Loucy (cell line): ENCODE results near the gene P3H1.

Experiments
- H2AFZ ChIP-seq: fragments of 200-600 bp; sonication (generic); 2 replicates; pipeline ENCODE4 v1.6.0; 2016; ENCODE audit warnings: antibody characterized with exemption, mild to moderate bottlenecking, low read length, moderate library complexity
- H3F3A ChIP-seq: fragments of 200-600 bp; 2 replicates; pipeline ENCODE4 v1.6.0; 2016; ENCODE audit warnings: antibody characterized with exemption, low read depth, mild to moderate bottlenecking
- H3K27me3 ChIP-seq: fragments of 200-600 bp; sonication (generic); 2 replicates; pipeline ENCODE4 v1.6.1; 2014; ENCODE audit warnings: low read length, mild to moderate bottlenecking; ENCODE audit not compliant: insufficient read depth, poor library complexity, severe bottlenecking
- H3K36me3 ChIP-seq: fragments of 200-600 bp; sonication (generic); 2 replicates; pipeline ENCODE4 v1.6.1; 2016; ENCODE audit warnings: low read length; ENCODE audit not compliant: insufficient read depth
- H3K4me1 ChIP-seq: fragments of 200-600 bp; sonication (generic); 2 replicates; pipeline ENCODE4 v1.5.1; 2014; ENCODE audit warnings: low read length, mild to moderate bottlenecking; ENCODE audit not compliant: insufficient read depth, poor library complexity, severe bottlenecking
- H3K4me2 ChIP-seq: fragments of 200-600 bp; sonication (generic); 2 replicates; pipeline ENCODE4 v1.6.0; 2014; ENCODE audit warnings: antibody characterized with exemption, low read length, low read depth, mild to moderate bottlenecking; ENCODE audit not compliant: poor library complexity, severe bottlenecking
- H3K4me3 ChIP-seq: fragments of 200-600 bp; sonication (generic); 2 replicates; pipeline ENCODE4 v1.5.1; 2014; ENCODE audit warnings: low read length, mild to moderate bottlenecking, mixed read lengths; ENCODE audit not compliant: poor library complexity, severe bottlenecking
- H3K79me2 ChIP-seq: fragments of 200-600 bp; sonication (generic); 2 replicates; pipeline ENCODE4 v1.6.1; 2014; ENCODE audit warnings: low read length; ENCODE audit not compliant: insufficient read depth
- H3K9ac ChIP-seq: fragments of 200-600 bp; sonication (generic); 2 replicates; pipeline ENCODE4 v1.6.0; 2014; ENCODE audit warnings: mild to moderate bottlenecking, low read depth, low read length, moderate library complexity; ENCODE audit not compliant: poor library complexity, severe bottlenecking
- H3K9me2 ChIP-seq: fragments of 200-600 bp; sonication (generic); replicated peaks from 2 replicates; pipeline ENCODE4 v1.6.1; 2016; ENCODE audit warnings: low read depth, low read length, mixed read lengths
- H3K9me3 ChIP-seq: fragments of 200-600 bp; sonication (generic); 2 replicates; pipeline ENCODE4 v1.6.1; 2014; ENCODE audit warnings: mild to moderate bottlenecking, antibody characterized with exemption, low read length, low read depth; ENCODE audit not compliant: insufficient read depth
- H4K20me1 ChIP-seq: fragments of 200-600 bp; sonication (generic); 2 replicates; pipeline ENCODE4 v1.6.0; 2014; ENCODE audit warnings: antibody characterized with exemption, low read length, mild to moderate bottlenecking; ENCODE audit not compliant: insufficient read depth, poor library complexity, severe bottlenecking
- EZH2phosphoT487 ChIP-seq: fragments of 200-600 bp; IDR thresholded peaks from 2 replicates; pipeline ENCODE4 v1.6.1; 2018; ENCODE audit warnings: antibody characterized with exemption, mild to moderate bottlenecking, moderate library complexity, borderline replicate concordance
- TF ChIP-seq, protein P1 (sequence below): fragments of 200-600 bp; sonication (generic); conservative IDR thresholded peaks from 2 replicates; pipeline ENCODE4 v1.5.1; 2014; ENCODE audit warnings: mild to moderate bottlenecking, antibody characterized with exemption, low read length

P3H1 gene

DNA sequence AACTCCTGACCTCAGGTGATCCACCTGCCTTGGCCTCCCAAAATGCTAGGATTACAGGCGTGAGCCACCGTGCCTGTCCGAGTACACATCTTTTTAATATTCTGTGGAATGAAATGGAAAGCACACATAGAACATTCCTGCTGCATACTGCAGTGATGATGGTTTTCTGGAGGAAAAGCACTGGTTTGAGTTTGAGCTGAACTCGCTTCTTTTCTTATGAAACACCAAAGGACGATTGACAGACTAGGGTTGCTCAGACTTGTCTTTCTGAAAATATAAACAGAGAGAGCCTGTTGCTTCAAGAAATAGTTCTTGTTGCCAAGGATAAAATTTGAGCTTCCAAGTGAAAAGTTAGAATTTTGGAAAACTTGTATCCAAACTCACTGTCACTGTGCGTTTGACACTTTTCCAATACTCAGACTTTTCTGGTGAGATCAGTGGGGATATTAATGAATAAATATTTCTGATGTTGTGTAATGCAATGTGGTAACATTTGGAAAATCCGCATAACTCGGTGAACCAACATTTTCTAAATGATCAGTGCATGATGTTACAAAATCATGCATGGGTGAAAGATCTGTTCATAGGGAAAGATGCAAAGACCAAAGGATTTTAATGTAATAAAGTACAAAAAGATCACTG is 35.1 kb upstream of the P3H1 start:
- no peaks in the 10 kb centered on the region for H3K79me2 ChIP-seq
- no peaks in the 10 kb centered on the region for H3K9me3 ChIP-seq
- H2AFZ ChIP-seq: no peak overlapping the region
- no peaks in the 10 kb centered on the region for H3K36me3 ChIP-seq
- no peaks in the 10 kb centered on the region for H4K20me1 ChIP-seq
- H3F3A ChIP-seq: no peaks in the 10 kb centered on the region
- H3K4me2 ChIP-seq: no peak overlapping the region
- no peaks in the 10 kb centered on the region for H3K27me3 ChIP-seq
- H3K4me3 ChIP-seq: no peak overlapping the region
- H3K9ac ChIP-seq: no peak overlapping the region
- H3K9me2 ChIP-seq: no peaks in the 10 kb centered on the region
- TF ChIP-seq, protein P1, sequence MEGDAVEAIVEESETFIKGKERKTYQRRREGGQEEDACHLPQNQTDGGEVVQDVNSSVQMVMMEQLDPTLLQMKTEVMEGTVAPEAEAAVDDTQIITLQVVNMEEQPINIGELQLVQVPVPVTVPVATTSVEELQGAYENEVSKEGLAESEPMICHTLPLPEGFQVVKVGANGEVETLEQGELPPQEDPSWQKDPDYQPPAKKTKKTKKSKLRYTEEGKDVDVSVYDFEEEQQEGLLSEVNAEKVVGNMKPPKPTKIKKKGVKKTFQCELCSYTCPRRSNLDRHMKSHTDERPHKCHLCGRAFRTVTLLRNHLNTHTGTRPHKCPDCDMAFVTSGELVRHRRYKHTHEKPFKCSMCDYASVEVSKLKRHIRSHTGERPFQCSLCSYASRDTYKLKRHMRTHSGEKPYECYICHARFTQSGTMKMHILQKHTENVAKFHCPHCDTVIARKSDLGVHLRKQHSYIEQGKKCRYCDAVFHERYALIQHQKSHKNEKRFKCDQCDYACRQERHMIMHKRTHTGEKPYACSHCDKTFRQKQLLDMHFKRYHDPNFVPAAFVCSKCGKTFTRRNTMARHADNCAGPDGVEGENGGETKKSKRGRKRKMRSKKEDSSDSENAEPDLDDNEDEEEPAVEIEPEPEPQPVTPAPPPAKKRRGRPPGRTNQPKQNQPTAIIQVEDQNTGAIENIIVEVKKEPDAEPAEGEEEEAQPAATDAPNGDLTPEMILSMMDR: no peak
- TF ChIP-seq EZH2phosphoT487: no peak
- H3K4me1 ChIP-seq: no peaks in the 10 kb centered on the region

GRCh38 chr1:42797979-42798378 is 31.2 kb upstream of the P3H1 start:
- no peak overlapping the region for H2AFZ ChIP-seq
- TF ChIP-seq, protein P1: no peak
- TF ChIP-seq EZH2phosphoT487: no peak

GRCh38 chr1:42797414-42797813 is 30.6 kb upstream of the P3H1 start:
- Histone ChIP-seq H3K9me3 (no peaks in the 10 kb centered on the region), H3K4me2 (no peak overlapping the region), H3K27me3 (no peaks in the 10 kb centered on the region), H3K9me2 (no peaks in the 10 kb centered on the region), H3K4me1 (no peaks in the 10 kb centered on the region), H3F3A (no peaks in the 10 kb centered on the region), H2AFZ (no peak overlapping the region), H3K36me3 (no peaks in the 10 kb centered on the region), H4K20me1 (no peaks in the 10 kb centered on the region), H3K4me3 (no peak overlapping the region), H3K79me2 (no peaks in the 10 kb centered on the region), H3K9ac (no peak overlapping the region)
- TF ChIP-seq, protein P1: no peak
- no peak for TF ChIP-seq EZH2phosphoT487

More at GRCh38 chr1:42797979-42798378, 31.2 kb upstream of the P3H1 start:
- H3K4me3 ChIP-seq: no peak overlapping the region
- no peaks in the 10 kb centered on the region for H3K36me3 ChIP-seq
- H3K9me3 ChIP-seq: no peaks in the 10 kb centered on the region
- H3K4me1 ChIP-seq: no peaks in the 10 kb centered on the region
- H3K9ac ChIP-seq: no peak overlapping the region
- no peak overlapping the region for H3K4me2 ChIP-seq
- H4K20me1 ChIP-seq: no peaks in the 10 kb centered on the region
- no peaks in the 10 kb centered on the region for H3F3A ChIP-seq
- H3K79me2 ChIP-seq: no peaks in the 10 kb centered on the region
- H3K27me3 ChIP-seq: no peaks in the 10 kb centered on the region
- no peaks in the 10 kb centered on the region for H3K9me2 ChIP-seq
